ENCODE results near the gene RPL39L.
A peak's percentile ranks its signal among the peaks of the same experiment; 100 is the strongest.

GRCh38 chr3:187112934-187113793 is 26.1 kb downstream of the RPL39L start:
- TF ChIP-seq POLR2A (IDR thresholded peaks at IDR 0.05) (no peak), CTCF (IDR thresholded peaks at IDR 0.05) (peak; percentile 39 to 67 (median 62))

Data from Peyer's patch (tissue), 4 donors.